Smooth muscle cell (in vitro differentiated cells): ENCODE data around the gene TUBB6. TPM values are rescaled to one million over a fixed set of nuclear protein-coding genes. Genes with fewer than 3 reads are reported as not detected.
A peak's percentile ranks its signal among the peaks of the same experiment; 100 is the strongest.

Experiments used
- DNase-seq: peaks from one replicate; lab custom pipeline; 2025; ENCODE audit not compliant: unreplicated experiment; lab: John Stamatoyannopoulos, UW
- H2AFZ ChIP-seq: fragments of 200-600 bp; sonication (generic); 2 replicates; pipeline ENCODE4 v1.6.0; 2016; ENCODE audit warnings: antibody characterized with exemption, low read depth, mild to moderate bottlenecking
- H3F3A ChIP-seq: fragments of 200-600 bp; sonication (generic); 2 replicates; pipeline ENCODE4 v1.6.0; 2017; ENCODE audit warnings: antibody characterized with exemption, low read depth
- H3K27ac ChIP-seq: fragments of 200-600 bp; sonication (generic); 2 replicates; pipeline ENCODE4 v1.5.1; 2016; ENCODE audit warnings: low read depth, mild to moderate bottlenecking
- H3K27me3 ChIP-seq: fragments of 200-600 bp; sonication (generic); 2 replicates; pipeline ENCODE4 v1.6.1; 2016; ENCODE audit warnings: low read depth, mild to moderate bottlenecking
- H3K36me3 ChIP-seq: fragments of 200-600 bp; sonication (generic); 2 replicates; pipeline ENCODE4 v1.5.1; 2016; ENCODE audit warnings: low read depth
- H3K4me1 ChIP-seq: fragments of 200-600 bp; sonication (generic); 2 replicates; pipeline ENCODE4 v1.5.1; 2016; ENCODE audit warnings: low read depth
- H3K4me2 ChIP-seq: fragments of 200-600 bp; sonication (generic); 2 replicates; pipeline ENCODE4 v1.6.0; 2016; ENCODE audit warnings: mild to moderate bottlenecking
- H3K4me3 ChIP-seq: fragments of 200-600 bp; sonication (generic); 2 replicates; pipeline ENCODE4 v1.5.1; 2016; ENCODE audit warnings: mild to moderate bottlenecking
- H3K79me2 ChIP-seq: fragments of 200-600 bp; sonication (generic); 2 replicates; pipeline ENCODE4 v1.6.0; 2016; ENCODE audit warnings: low read depth, mild to moderate bottlenecking
- H3K9ac ChIP-seq: fragments of 200-600 bp; sonication (generic); 2 replicates; pipeline ENCODE4 v1.6.0; 2016; ENCODE audit warnings: low read depth
- H3K9me3 ChIP-seq: fragments of 200-600 bp; sonication (generic); replicated peaks from 2 replicates; pipeline ENCODE4 v1.5.1; 2016; ENCODE audit warnings: low read depth
- H4K20me1 ChIP-seq: fragments of 200-600 bp; sonication (generic); 2 replicates; pipeline ENCODE4 v1.6.0; 2016; ENCODE audit warnings: low read depth
- CTCF ChIP-seq: fragments of 200-600 bp; sonication (generic); IDR thresholded peaks from 2 replicates; pipeline ENCODE4 v1.5.1; 2017; ENCODE audit warnings: borderline replicate concordance, mild to moderate bottlenecking, antibody characterized with exemption; ENCODE audit not compliant: insufficient read depth, poor library complexity, severe bottlenecking
- WGBS: methylation state at CpG from one replicate; pipeline ENCODE4 v1.1.7; 2016; ENCODE audit warnings: low lambda C conversion rate; 5-methylcytosine and 5-hydroxymethylcytosine counted together
- polyA plus RNA-seq: library from polyadenylated mRNA; unstranded; fragments of >200 nt; fragmentation: Nextera tagmentation; extraction: Ambion mirVana; gene quantifications from 2 replicates; pipeline ENCODE4 v1.2.1, GENCODE V29; 2016
- total RNA-seq: library from RNA; depleted of rRNA; stranded (reverse); fragments of >200 nt; gene quantifications from 2 replicates; pipeline ENCODE4 v1.2.3, GENCODE V29; 2014

TUBB6 gene
- total and polyA plus RNA-seq, 2 experiments from 2014 or later, result 359 to 460 TPM

DNA sequence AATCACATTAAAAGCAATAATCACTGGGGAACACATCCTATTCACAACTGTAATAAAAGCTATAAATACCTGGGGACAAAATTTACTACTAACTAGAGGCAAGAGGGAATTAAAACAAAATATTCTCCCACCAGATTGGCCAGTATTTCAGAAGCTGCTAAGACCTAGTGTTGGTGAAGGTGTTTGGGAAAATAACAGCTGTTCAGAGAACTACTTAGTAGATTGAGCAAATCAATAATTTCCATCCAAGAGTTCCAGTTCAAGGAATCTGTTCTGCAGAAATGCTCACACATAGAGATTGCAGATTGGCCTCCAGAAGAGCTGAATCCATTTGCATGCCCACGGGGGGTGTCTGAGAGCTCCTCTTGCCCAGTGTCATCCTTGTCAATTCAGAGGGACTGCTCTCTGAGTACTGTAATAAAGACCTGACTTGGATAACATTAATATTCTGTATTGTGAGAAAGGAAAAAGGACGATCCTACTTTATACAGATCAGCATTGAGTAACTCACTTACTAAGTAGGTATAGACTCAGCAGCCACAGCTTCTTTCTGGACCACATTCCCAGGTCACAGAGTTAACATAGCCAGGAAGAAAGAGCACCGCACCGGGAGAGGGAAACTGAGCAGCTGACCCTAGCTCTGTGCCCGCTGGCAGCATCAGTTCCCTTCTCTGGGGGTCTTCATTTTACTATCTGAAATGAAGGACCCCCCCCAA is 5.6 kb downstream of the TUBB6 start:
- peaks cover 12% of the 10 kb centered on the region for H3K9me3 ChIP-seq
- no peak for TF ChIP-seq CTCF
- H4K20me1 ChIP-seq, result peaks cover 96% of the 10 kb centered on the region
- WGBS, result over 99% methylated on average over 5 of the region's 5 CpGs
- no peak overlapping the region for H2AFZ ChIP-seq
- H3F3A ChIP-seq, result peaks cover 26% of the 10 kb centered on the region
- peak overlapping the region; percentile 33 for H3K4me2 ChIP-seq
- peak overlapping the region; percentile 46 for H3K27ac ChIP-seq
- no peak overlapping the region for H3K4me3 ChIP-seq
- H3K9ac ChIP-seq, result no peak overlapping the region
- H3K27me3 ChIP-seq, result no peaks in the 10 kb centered on the region
- H3K36me3 ChIP-seq, result peaks cover 47% of the 10 kb centered on the region
- H3K4me1 ChIP-seq, result peaks cover 7% of the 10 kb centered on the region
- peaks cover 100% of the 10 kb centered on the region for H3K79me2 ChIP-seq
- DNase-seq, result no peak

DNA sequence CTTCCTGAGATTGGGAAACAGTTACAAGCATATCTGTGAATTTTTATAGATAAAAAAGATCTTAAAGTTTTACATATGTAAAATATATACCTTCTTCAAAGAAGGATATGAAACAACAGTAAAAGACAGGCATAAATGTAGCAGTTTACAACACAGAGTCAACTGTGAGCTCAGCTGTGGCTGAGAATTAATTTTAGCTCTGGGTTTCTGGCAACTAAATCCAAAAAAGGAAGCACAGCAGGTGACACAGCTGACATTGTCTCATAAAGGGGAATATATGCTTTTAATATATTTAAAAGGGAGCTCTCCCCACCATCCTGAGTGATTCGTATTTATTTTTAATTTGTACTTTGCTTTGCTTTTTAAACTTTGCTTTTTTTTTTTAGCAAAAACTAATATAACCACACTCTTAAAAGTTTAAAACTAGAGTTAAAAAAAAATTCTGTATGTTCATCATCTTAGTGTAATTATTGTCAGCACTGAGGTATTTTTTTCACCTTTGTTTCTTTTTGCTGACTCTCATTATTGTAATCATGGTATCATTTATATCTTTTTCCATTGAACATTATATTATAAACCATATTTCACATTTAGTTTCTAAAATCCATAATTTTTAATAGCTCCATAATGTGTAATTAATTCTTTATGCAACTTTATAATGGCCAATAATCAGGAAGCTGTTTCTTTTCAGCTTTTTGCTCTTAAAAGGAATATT is 6.7 kb downstream of the TUBB6 start:
- peaks cover 12% of the 10 kb centered on the region for H3K9me3 ChIP-seq
- H3K27me3 ChIP-seq, result no peaks in the 10 kb centered on the region
- peaks cover 47% of the 10 kb centered on the region for H3K36me3 ChIP-seq
- no peak for DNase-seq
- H2AFZ ChIP-seq, result no peak overlapping the region
- H3K4me2 ChIP-seq, result peak overlapping the region; percentile 15
- no peak for TF ChIP-seq CTCF
- peaks cover 3% of the 10 kb centered on the region for H3K4me1 ChIP-seq
- WGBS, result 100% methylated on average over 1 of the region's 1 CpG
- H3F3A ChIP-seq, result peaks cover 27% of the 10 kb centered on the region
- H3K27ac ChIP-seq, result peak overlapping the region; percentile 16
- H3K4me3 ChIP-seq, result no peak overlapping the region
- no peak overlapping the region for H3K9ac ChIP-seq
- peaks cover 95% of the 10 kb centered on the region for H4K20me1 ChIP-seq
- H3K79me2 ChIP-seq, result peaks cover 97% of the 10 kb centered on the region

DNA sequence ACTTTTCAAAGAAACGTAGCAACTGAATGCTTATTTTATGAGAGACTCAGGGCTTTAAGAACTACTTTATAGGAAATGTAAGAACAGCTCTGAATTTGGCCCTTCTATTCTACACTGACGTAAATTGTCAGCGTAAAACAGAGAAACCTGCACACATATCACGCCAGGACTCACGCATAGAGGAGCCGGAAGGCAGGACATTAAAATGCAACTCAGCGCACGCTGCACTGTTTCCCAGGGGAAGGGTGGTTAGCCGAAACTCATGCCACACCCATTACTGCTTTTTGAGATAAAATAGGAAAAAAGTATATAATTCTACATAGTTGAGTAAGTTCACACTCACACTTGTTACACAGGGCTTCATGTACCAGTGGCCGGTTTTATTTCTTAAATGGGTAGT is 7.4 kb downstream of the TUBB6 start:
- Histone ChIP-seq H3K79me2 (peaks cover 97% of the 10 kb centered on the region), H3K9me3 (peaks cover 12% of the 10 kb centered on the region), H4K20me1 (peaks cover 95% of the 10 kb centered on the region), H3K4me3 (no peak overlapping the region), H3K4me2 (no peak overlapping the region), H3K9ac (no peak overlapping the region), H3K27ac (peak overlapping the region; percentile 16), H2AFZ (no peak overlapping the region), H3K36me3 (peaks cover 45% of the 10 kb centered on the region), H3F3A (peaks cover 34% of the 10 kb centered on the region), H3K27me3 (no peaks in the 10 kb centered on the region), H3K4me1 (no peaks in the 10 kb centered on the region)
- DNase-seq, result no peak
- no peak for TF ChIP-seq CTCF
- WGBS, result 85% methylated on average over 10 of the region's 10 CpGs
